ENCODE measurements around the gene WDR48. TPM values are rescaled to one million over a fixed set of nuclear protein-coding genes. Genes with fewer than 3 reads are reported as not detected.
A peak's percentile ranks its signal among the peaks of the same experiment; 100 is the strongest.

The WDR48 gene
- total and polyA plus RNA-seq, 5 donors from 2014 or later: 46.7 to 104 (median 50.2) TPM

GRCh38 chr3:39097716-39098472 lies 46.1 kb downstream of the WDR48 start:
- Mint-ChIP-seq H3K9me3 (no peaks in the 10 kb centered on the region), H3K4me3 (no peak overlapping the region), H3K27ac (peak overlapping the region in 2 of 3 donors; percentile 32 to 54), H3K36me3 (peaks cover 27% of the 10 kb centered on the region), H3K4me1 (peaks cover 6 to 18% (median 15%) of the 10 kb centered on the region in 4 donors), H3K27me3 (no peaks in the 10 kb centered on the region)
- ATAC-seq (ENCODE audit: low read depth in 2 of 2): no peak
- no peak for DNase-seq
- H3K4me3 ChIP-seq (ENCODE audit: low read depth, low read length): no peak overlapping the region
- H3K36me3 ChIP-seq (ENCODE audit: control insufficient read depth, insufficient read depth, low read length): peaks cover 69% of the 10 kb centered on the region
- H3K27ac ChIP-seq (ENCODE audit: insufficient read depth, low read length, poor library complexity, severe bottlenecking): no peak overlapping the region
- H3K4me1 ChIP-seq (ENCODE audit: control insufficient read depth, insufficient read depth, low read length, poor library complexity, severe bottlenecking): peaks cover 6% of the 10 kb centered on the region
- no peaks in the 10 kb centered on the region for H3K27me3 ChIP-seq (ENCODE audit: control insufficient read depth, insufficient read depth, low read length)
- no peaks in the 10 kb centered on the region for H3K9me3 ChIP-seq (ENCODE audit: control insufficient read depth in 2 of 2, low read length in 2 of 2)

GRCh38 chr3:39098473-39099000 lies 46.7 kb downstream of the WDR48 start:
- Histone ChIP-seq H3K4me3 (ENCODE audit: low read depth, low read length) (no peak overlapping the region), H3K36me3 (ENCODE audit: control insufficient read depth, insufficient read depth, low read length) (peaks cover 63% of the 10 kb centered on the region), H3K9me3 (ENCODE audit: control insufficient read depth in 2 of 2, low read length in 2 of 2) (no peaks in the 10 kb centered on the region), H3K4me1 (ENCODE audit: control insufficient read depth, insufficient read depth, low read length, poor library complexity, severe bottlenecking) (peaks cover 6% of the 10 kb centered on the region), H3K27me3 (ENCODE audit: control insufficient read depth, insufficient read depth, low read length) (no peaks in the 10 kb centered on the region), H3K27ac (ENCODE audit: insufficient read depth, low read length, poor library complexity, severe bottlenecking) (no peak overlapping the region)
- no peaks in the 10 kb centered on the region for H3K9me3 Mint-ChIP-seq
- no peak overlapping the region for H3K27ac Mint-ChIP-seq
- ATAC-seq (ENCODE audit: low read depth in 2 of 2): no peak
- peaks cover 27% of the 10 kb centered on the region for H3K36me3 Mint-ChIP-seq
- peaks cover 6 to 24% (median 15%) of the 10 kb centered on the region in 4 donors for H3K4me1 Mint-ChIP-seq
- DNase-seq: no peak
- no peaks in the 10 kb centered on the region for H3K27me3 Mint-ChIP-seq
- H3K4me3 Mint-ChIP-seq: no peak overlapping the region

DNA sequence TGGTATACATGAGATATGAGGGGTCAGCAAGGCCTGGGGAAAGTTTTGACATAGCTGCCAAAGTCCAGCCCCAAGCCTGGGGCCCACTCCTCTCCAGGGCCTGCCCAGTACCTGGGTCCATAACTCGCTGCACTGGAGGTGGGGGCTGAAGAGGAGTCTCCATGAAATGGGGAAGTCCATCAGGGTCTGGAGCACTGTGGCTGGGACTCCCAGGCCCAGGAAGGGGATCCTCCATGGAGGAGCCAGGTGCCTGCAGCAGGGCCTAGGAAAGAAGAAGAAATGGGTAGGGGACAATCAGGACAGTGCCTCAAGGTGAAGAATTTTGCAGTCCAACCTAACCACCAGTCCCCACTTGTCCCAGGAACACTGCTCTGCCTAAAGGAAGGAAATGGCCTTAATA lies 47.4 kb downstream of the WDR48 start:
- H3K4me3 ChIP-seq (ENCODE audit: low read depth, low read length): no peak overlapping the region
- Mint-ChIP-seq H3K9me3 (no peaks in the 10 kb centered on the region), H3K4me3 (no peak overlapping the region), H3K27me3 (no peaks in the 10 kb centered on the region), H3K27ac (no peak overlapping the region), H3K4me1 (peaks cover 6 to 29% (median 15%) of the 10 kb centered on the region in 4 donors), H3K36me3 (peaks cover 21% of the 10 kb centered on the region)
- no peak for DNase-seq
- H3K4me1 ChIP-seq (ENCODE audit: control insufficient read depth, insufficient read depth, low read length, poor library complexity, severe bottlenecking): peaks cover 6% of the 10 kb centered on the region
- no peaks in the 10 kb centered on the region for H3K9me3 ChIP-seq (ENCODE audit: control insufficient read depth in 2 of 2, low read length in 2 of 2)
- H3K36me3 ChIP-seq (ENCODE audit: control insufficient read depth, insufficient read depth, low read length): peaks cover 56% of the 10 kb centered on the region
- no peaks in the 10 kb centered on the region for H3K27me3 ChIP-seq (ENCODE audit: control insufficient read depth, insufficient read depth, low read length)
- ATAC-seq (ENCODE audit: low read depth in 2 of 2): no peak
- no peak overlapping the region for H3K27ac ChIP-seq (ENCODE audit: insufficient read depth, low read length, poor library complexity, severe bottlenecking)

DNA sequence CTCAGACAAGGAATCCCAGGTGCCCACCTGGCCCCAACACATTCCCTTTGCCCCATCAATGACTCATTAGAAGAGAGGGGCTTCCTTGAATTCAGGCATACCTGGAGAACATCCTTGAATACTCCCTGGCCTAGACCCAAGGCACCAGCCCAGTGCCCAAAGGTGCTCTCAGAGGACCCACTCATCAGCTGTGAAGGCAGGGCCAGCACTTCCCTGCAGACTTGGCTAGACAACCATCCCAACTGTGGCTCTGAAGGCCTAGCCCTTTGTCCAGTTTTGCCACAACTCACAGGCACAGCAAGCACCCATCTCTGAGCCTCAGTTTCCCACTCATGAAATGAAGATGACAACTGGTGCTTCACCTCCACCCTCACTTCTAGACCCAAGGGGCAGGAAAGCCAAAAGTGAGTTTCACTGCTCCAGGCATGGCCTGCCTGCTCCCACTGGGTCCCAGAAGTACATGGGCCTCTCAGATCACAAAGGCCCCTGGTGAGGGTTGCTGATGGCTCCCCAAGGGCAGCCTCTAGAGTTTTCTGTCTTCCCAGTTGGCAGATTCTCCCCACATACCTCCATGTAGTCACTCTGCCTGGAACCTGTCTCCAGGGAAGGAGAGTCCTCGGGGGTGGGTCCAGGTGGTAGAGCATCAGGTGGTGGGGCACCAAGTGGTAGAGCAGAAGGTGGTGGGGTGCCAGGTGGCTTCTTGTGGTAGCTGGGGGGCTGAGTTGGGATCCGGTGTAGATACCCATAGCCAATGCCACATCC lies 48.1 kb downstream of the WDR48 start:
- peaks cover 6 to 36% (median 18%) of the 10 kb centered on the region in 4 donors for H3K4me1 Mint-ChIP-seq
- H3K36me3 Mint-ChIP-seq: peaks cover 18% of the 10 kb centered on the region
- no peaks in the 10 kb centered on the region for H3K9me3 Mint-ChIP-seq
- Histone ChIP-seq H3K4me1 (ENCODE audit: control insufficient read depth, insufficient read depth, low read length, poor library complexity, severe bottlenecking) (peaks cover 6% of the 10 kb centered on the region), H3K27me3 (ENCODE audit: control insufficient read depth, insufficient read depth, low read length) (no peaks in the 10 kb centered on the region), H3K27ac (ENCODE audit: insufficient read depth, low read length, poor library complexity, severe bottlenecking) (no peak overlapping the region), H3K9me3 (ENCODE audit: control insufficient read depth in 2 of 2, low read length in 2 of 2) (no peaks in the 10 kb centered on the region), H3K36me3 (ENCODE audit: control insufficient read depth, insufficient read depth, low read length) (peaks cover 49% of the 10 kb centered on the region), H3K4me3 (ENCODE audit: low read depth, low read length) (no peak overlapping the region)
- DNase-seq: no peak
- ATAC-seq (ENCODE audit: low read depth in 2 of 2): no peak
- no peak overlapping the region for H3K27ac Mint-ChIP-seq
- no peak overlapping the region for H3K4me3 Mint-ChIP-seq
- H3K27me3 Mint-ChIP-seq: no peaks in the 10 kb centered on the region

GRCh38 chr3:39100500-39100886 lies 48.7 kb downstream of the WDR48 start:
- H3K27me3 ChIP-seq (ENCODE audit: control insufficient read depth, insufficient read depth, low read length): no peaks in the 10 kb centered on the region
- H3K36me3 ChIP-seq (ENCODE audit: control insufficient read depth, insufficient read depth, low read length): peaks cover 43% of the 10 kb centered on the region
- H3K9me3 ChIP-seq (ENCODE audit: control insufficient read depth in 2 of 2, low read length in 2 of 2): no peaks in the 10 kb centered on the region
- H3K4me1 Mint-ChIP-seq: peaks cover 9 to 42% (median 23%) of the 10 kb centered on the region in 4 donors
- ATAC-seq (ENCODE audit: low read depth in 2 of 2) (no peak), DNase-seq (no peak)
- H3K4me1 ChIP-seq (ENCODE audit: control insufficient read depth, insufficient read depth, low read length, poor library complexity, severe bottlenecking): peaks cover 10% of the 10 kb centered on the region
- H3K36me3 Mint-ChIP-seq: peaks cover 12% of the 10 kb centered on the region
- H3K4me3 Mint-ChIP-seq: no peak overlapping the region
- H3K27ac ChIP-seq (ENCODE audit: insufficient read depth, low read length, poor library complexity, severe bottlenecking): no peak overlapping the region
- H3K4me3 ChIP-seq (ENCODE audit: low read depth, low read length): no peak overlapping the region
- peak overlapping the region in 1 of 3 donors; percentile 36 for H3K27ac Mint-ChIP-seq
- no peaks in the 10 kb centered on the region for H3K9me3 Mint-ChIP-seq
- H3K27me3 Mint-ChIP-seq: peaks cover 4% of the 10 kb centered on the region

DNA sequence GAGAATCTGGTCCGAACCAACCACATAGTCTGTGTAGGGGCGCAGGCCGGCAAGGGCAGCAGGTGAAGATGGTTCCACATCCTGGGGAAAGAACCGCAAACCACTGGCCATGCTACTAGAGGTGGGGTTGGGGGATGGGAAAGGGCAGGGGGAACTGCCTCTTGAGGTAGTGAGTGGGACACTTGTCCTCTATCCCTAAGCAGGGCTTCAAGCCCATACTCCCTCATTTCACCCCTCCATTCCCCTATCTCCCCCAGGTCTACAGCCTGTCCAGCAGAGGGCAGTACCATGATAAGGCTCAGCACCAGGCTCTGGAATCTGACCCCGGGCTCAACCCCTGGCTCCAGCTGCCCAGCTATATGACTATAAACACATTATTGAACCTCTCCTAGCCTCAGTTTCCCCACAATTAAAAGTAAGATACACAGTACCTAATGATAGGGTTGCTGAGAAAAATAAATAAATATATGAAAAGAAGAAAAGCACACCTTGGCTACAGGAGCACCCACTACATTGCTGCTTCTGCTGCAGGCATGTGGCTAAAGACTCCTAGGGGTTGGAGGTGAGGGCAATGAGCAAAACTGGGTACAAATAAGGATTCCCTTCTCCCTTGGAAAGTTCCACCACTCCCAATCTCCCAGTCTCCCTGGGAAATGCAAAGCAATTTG lies 49.3 kb downstream of the WDR48 start:
- ATAC-seq (ENCODE audit: low read depth in 2 of 2) (peak; percentile 62 to 66), DNase-seq (peak; percentile 34 to 63 (median 45))
- Histone ChIP-seq H3K36me3 (ENCODE audit: control insufficient read depth, insufficient read depth, low read length) (peaks cover 37% of the 10 kb centered on the region), H3K27ac (ENCODE audit: insufficient read depth, low read length, poor library complexity, severe bottlenecking) (peak overlapping the region; percentile 19), H3K4me1 (ENCODE audit: control insufficient read depth, insufficient read depth, low read length, poor library complexity, severe bottlenecking) (peaks cover 17% of the 10 kb centered on the region), H3K4me3 (ENCODE audit: low read depth, low read length) (no peak overlapping the region), H3K9me3 (ENCODE audit: control insufficient read depth in 2 of 2, low read length in 2 of 2) (no peaks in the 10 kb centered on the region), H3K27me3 (ENCODE audit: control insufficient read depth, insufficient read depth, low read length) (no peaks in the 10 kb centered on the region)
- Mint-ChIP-seq H3K27me3 (peaks cover 4% of the 10 kb centered on the region), H3K36me3 (peaks cover 9% of the 10 kb centered on the region), H3K4me1 (peaks cover 14 to 48% (median 30%) of the 10 kb centered on the region in 4 donors), H3K27ac (peak overlapping the region; percentile 20 to 84 (median 73)), H3K4me3 (peak overlapping the region in 1 of 4 donors; percentile 55), H3K9me3 (no peaks in the 10 kb centered on the region)

DNA sequence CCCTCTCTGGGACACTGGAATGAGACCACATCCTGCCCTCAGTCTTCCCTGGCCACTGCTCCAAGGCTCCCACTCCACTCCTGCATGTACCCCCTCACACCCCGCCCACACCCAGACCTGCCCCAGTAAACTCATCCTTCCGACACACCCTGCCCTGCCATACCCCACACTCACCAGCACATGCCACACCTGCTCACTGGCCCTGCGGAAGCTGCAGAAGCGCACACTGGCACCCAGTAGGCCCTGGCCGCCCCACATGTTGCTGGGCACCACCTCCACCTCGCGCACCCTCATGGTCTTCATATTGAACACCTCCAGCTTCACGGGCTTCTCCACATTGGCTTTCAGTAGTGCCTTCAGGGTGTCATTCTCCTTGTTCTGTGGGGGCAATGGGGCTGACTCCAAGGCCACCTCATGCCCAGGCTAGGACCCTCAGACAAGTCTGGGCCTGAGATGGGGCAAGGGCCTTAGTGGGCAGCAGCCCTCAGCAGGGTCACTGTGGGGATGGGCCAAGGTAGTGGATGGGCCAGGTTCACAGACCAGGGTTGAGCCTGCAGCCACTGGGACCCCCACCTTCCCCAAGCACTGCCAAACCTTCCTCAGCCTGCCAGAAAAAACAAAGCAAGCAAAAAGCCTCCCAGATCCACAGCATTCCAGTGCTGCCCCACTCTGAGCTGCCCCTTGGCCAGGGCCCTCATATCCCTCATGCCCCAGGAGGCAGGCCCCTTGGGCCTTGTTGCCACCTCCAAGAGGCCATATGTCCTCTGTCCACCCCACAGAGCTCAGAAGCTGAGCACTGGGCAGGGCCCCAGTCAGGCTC lies 50.9 kb downstream of the WDR48 start:
- Mint-ChIP-seq H3K4me1 (peaks cover 14 to 59% (median 37%) of the 10 kb centered on the region in 4 donors), H3K27ac (peak overlapping the region; percentile 84 to 88 (median 88)), H3K4me3 (peak overlapping the region in 1 of 4 donors; percentile 85), H3K27me3 (peaks cover 4% of the 10 kb centered on the region), H3K36me3 (no peaks in the 10 kb centered on the region), H3K9me3 (no peaks in the 10 kb centered on the region)
- Histone ChIP-seq H3K36me3 (ENCODE audit: control insufficient read depth, insufficient read depth, low read length) (peaks cover 21% of the 10 kb centered on the region), H3K4me3 (ENCODE audit: low read depth, low read length) (no peak overlapping the region), H3K27ac (ENCODE audit: insufficient read depth, low read length, poor library complexity, severe bottlenecking) (no peak overlapping the region), H3K9me3 (ENCODE audit: control insufficient read depth in 2 of 2, low read length in 2 of 2) (no peaks in the 10 kb centered on the region), H3K27me3 (ENCODE audit: control insufficient read depth, insufficient read depth, low read length) (no peaks in the 10 kb centered on the region), H3K4me1 (ENCODE audit: control insufficient read depth, insufficient read depth, low read length, poor library complexity, severe bottlenecking) (peaks cover 27% of the 10 kb centered on the region)
- ATAC-seq (ENCODE audit: low read depth in 2 of 2) (no peak), DNase-seq (no peak)

Data from CD4-positive, CD25-positive, alpha-beta regulatory T cell (primary cell).